HG02623 (cell line): ENCODE results near the gene WWOX.

Experiments
- ATAC-seq: cut with Tn5 transposase; IDR thresholded peaks from one replicate; pipeline ENCODE4 v1.9.1; 2021; ENCODE audit warnings: moderate library complexity; ENCODE audit not compliant: unreplicated experiment

Gene WWOX

DNA sequence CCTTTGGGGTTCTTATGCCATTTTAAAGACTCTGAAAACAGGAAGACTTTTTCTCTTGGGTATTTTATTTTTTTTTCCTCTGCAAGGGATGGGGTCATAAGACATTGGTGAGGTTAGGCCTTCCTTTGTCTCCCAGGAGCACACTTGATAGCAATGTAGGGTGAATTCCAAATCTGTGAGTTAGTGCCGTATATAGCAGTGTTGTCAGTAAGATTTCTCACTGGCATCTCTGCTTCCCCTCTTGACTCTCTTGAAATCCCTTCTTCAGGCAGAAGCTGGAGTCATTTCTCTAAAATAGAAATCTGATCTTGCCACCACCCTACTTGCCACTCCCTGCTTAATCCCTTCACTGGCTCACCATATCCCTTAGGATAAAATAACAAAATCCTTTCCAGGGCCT, 529.7 kb downstream of the WWOX start:
- ATAC-seq = no peak

DNA sequence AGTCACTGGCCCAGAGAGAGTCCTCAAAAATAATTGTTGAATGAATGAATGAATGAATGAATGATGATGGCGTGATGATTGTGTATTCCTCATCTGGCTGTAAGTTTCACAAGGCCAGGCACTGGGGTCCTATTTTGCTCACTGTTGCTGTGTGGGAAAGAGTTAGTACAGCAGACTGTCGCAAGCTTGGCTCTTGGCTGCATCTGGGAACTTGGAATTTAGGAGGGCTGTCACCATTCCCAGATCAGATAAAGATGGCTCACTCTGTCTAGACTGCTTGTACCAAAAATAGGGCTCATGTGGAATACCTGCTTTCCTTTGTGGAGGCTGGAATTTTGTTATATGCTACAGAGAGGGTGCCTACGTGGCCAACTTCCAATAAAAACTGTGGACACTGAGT, 530.6 kb downstream of the WWOX start:
- no peak for ATAC-seq

DNA sequence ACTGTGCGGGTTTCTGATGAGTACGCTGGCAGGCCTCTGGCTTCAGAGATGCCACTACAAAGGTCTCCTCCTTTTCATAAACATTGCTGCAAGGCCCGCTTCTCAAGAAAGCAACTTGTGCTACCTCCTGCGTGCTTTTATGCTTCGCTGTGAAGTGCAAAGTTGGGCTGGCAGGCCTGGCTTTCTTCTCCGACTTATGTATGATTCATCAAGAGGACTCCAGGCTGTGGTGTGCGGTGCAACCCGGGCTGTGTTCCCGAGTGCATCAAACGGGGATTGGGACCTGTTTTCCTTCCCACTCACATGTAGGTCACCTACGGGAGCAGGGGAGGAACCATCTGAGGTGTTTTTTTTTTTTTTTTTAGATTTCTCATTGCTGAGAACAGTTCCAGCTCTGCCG, 534.1 kb downstream of the WWOX start:
- ATAC-seq = no peak

DNA sequence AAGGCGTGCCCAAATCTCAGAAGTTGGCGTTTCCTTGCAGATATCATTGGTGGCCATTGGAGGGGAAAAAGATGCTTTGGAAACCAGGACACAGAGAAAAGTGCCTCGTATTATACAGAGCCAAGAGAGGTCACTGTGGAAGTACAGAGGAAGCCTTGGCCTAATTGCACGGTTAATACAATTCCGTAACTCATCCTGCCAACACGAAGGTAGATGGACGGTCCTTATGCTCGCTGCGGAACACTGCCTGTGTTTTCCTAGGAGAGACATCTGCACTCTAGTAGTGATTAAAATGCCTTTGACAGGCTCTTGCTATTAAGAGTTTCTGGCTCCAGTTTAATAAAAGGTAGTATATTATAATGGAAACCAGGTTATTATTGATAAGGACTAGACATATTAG, 536.4 kb downstream of the WWOX start:
- ATAC-seq = no peak

DNA sequence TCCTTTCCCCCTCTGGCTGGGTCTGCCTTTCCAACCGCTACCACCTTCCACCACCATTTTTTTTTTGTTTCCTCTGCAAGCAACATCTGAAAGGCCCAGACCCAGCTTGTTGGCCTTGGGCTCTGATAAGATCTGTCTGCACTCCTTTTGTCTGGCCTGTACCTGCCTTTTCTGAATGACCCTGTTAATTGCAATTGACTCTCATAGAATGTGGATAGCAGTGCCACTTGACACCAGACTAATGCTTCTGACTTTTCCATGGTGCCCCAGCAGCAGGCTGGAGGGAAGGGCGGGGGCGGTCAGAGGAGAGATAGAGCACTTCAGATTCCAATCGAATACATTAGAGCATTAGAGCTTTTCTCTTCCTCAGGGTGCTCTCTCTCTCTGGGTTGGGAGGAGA, 538.9 kb downstream of the WWOX start:
- ATAC-seq = no peak

DNA sequence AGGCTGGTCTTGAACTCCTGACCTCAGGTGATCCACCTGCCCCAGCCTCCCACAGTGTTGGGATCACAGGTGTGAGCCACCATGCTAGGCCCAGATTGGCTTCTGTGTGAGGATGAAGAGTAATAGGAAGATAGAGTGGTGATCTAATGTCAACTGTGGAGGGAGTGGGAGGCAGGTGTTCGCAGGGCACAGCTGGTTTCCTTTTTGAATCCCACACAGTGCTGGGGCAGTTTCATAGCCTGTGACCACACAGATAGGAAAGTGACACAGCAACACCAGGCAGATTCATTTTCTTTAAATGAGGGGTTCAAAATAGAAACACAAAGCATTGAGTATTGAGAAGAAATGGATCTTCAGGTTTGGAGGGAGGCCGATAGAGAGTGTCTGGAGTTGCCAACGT, 540.3 kb downstream of the WWOX start:
- no peak for ATAC-seq

DNA sequence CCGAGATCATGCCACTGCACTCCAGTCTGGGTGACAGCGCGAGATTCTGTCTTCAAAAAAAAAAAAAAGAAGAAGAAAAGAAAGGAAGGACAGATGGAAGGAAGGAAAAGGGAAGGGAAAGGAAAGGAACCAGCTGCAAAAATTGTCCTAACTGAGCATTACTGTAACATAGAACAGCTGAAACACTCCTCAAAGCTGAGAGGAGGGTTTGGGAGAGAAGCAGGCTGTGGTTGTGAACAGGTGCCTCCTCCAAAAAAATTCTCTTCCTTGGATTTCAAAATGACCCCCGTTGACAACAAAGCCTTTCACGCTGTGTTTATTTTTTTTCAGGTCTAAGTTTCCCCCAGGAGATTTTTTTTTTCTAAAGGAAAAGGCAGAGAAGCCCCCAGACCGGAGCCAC, 541.4 kb downstream of the WWOX start:
- no peak for ATAC-seq

DNA sequence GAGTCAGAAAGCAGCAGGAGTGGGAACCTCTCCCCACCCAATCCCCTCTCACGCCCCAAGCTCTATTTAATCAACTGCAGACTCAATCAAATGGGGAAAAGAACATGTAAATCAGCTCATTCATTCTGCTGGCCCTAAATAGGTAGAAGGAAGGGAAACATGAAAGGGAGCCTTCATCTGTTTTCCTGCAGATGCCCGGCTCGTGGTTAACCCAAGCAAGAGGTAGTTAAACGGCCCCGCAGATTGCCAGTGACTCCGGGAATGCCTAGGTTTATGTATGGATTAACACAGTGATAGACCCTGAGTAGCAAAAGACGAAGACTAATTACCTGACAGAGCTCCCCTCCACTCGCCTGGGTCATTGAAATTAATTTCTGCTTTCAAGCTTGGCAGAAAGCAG, 542.0 kb downstream of the WWOX start:
- ATAC-seq = no peak

DNA sequence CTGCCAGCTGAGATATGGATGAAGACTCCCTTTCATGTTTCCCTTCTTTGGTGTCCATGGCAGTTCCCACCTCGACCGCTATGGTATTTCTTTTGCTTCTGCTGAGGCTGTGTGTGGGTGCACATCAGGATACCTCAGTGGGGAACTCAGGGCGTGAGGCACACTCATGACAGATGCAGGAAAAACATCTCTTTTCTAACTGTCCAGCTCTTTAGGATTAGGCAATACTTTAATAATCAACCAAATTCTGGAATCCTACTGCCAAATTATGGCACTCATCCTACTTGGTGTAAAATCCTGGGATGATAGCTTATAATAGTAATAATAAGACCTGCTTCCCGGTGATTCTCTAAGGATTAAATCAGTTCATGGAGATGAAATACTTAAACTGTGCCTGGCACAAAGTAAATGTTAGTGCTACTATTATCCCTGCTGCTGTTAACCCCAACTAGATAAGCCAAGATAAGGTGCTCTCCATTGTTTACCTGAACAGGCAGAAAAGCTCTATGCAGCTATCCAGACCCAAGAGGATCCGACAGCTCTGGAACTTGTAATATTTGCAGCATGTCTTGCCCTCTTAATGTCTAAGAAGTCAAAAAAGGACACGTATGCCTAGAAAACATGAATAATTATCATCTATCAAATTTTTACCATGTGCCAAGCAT, 543.3 kb downstream of the WWOX start:
- ATAC-seq = no peak

DNA sequence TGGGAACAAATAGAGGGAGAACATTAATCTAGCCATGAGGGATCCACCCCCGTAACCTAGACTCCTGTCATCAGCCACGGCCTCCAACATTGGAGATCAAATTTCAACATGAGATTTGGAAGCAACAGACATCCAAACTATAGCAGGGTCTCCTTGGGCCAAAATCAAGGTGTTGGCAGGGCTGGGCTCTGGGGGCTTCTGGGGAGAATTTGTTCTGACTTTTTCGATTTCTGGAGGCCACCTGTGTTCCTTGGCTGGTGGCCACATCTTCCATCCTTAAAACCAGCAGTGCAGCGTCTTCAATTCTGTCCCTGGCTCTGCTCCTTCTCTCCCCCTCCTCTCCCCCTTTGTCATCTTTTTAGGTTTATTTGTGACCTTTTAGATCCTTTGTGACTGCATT, 546.2 kb downstream of the WWOX start:
- ATAC-seq = no peak

DNA sequence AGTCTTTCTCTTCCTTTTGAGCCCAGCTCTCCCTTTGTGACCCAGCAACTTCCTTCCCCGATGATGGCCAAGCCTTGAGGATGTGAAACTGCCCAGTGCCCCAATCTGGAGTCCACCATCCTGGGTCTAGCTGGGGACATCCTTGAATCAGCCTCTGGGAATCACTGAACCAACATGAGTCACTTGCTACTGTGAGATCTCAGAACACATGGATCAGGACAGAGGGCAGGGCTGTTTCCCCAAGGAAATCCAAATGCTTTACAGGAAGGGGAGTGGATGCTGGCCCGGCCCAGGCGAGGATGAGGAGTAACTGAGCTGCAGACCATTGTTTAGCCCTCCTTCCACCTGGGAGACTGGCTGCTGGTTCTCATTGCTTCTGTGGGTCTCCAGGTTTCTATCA, 547.6 kb downstream of the WWOX start:
- no peak for ATAC-seq

DNA sequence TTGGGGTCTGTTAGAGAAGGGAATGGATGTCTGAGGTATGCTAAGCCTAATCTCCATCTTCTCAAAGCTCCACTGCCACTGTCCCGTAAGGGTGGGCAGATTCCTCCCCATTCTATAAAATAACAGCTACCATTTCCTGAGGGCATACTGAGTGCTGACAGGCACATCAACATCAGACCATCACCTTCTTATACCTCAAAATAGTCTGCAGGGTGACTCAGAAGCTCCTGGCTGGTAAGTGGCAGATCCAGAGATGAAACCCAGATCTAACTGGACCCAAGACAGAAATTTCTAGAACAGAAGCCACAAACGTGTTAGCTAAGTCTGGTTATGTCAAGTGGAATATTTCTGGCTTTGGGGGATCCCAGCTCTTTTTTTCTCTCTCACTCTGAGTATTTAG, 548.0 kb downstream of the WWOX start:
- no peak for ATAC-seq

DNA sequence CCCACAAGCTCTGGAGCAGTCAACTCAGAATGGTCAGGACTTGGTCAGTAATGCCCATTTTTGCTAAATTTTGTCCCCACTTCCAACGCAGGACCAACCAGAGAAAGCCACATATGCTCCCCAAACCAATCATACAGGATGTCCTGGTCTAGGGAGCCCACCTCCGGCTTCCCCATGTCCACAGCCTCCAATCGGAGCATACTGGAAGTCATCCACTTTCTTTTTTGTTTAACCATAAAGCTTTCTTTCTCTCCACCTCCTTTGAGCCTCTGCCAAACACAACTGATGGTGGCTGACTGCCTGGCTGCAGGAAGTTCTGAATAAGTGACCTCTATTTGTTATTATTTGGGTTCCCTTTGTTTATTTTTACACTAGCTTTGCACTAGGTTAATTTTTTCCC, 549.1 kb downstream of the WWOX start:
- ATAC-seq = no peak

DNA sequence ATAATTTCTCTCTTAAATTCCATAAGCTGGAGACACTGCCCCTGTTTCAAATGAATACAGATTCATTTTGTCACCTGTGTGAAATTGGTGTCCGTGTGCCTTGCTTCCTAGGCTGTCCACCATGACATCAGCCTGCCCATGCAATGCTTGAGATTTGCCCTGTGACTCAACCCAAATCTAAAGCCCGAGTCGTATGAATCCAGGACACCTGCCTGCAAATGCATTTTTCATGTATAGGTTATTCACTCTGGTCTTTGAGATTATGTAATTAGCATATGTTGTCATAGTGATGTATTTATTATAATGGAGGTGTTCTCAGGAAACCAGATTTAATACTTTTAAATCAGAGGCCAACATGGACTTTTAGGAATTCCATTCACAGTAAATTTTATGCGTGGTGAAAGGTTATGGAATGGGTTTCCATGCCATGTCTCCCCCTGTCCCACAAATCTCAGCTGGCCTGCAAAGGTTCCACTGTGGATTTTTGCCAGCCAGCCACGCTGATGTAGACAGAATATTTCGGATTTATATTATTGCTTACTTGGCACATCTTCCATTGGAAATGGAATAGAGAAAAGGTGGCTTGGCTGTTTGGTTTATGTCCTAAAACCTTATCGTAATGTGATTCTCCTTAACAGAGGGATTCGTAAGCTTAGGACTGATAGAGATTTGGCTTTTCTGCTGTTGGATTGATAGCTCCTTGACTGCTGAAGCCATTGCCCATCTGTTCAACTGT, 551.1 kb downstream of the WWOX start:
- no peak for ATAC-seq

DNA sequence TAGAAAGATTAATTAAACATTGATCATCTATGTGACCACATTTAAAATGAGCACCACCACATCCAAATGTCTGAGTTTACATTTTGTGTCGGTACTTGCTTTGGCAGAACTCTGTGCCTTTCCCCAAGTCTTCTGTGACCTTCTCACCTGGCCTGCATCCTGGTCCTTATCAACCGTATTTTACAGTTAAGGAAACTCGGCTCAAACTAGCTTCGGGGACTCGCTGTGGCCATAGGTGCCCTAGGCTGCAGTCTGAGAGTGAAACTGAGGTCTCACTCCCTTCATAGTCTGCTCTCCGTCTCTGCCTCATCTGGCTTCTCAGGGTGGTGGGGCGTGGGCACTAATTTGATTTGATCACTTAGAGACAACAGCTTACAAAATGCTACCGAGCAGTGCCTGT, 555.5 kb downstream of the WWOX start:
- ATAC-seq = no peak

DNA sequence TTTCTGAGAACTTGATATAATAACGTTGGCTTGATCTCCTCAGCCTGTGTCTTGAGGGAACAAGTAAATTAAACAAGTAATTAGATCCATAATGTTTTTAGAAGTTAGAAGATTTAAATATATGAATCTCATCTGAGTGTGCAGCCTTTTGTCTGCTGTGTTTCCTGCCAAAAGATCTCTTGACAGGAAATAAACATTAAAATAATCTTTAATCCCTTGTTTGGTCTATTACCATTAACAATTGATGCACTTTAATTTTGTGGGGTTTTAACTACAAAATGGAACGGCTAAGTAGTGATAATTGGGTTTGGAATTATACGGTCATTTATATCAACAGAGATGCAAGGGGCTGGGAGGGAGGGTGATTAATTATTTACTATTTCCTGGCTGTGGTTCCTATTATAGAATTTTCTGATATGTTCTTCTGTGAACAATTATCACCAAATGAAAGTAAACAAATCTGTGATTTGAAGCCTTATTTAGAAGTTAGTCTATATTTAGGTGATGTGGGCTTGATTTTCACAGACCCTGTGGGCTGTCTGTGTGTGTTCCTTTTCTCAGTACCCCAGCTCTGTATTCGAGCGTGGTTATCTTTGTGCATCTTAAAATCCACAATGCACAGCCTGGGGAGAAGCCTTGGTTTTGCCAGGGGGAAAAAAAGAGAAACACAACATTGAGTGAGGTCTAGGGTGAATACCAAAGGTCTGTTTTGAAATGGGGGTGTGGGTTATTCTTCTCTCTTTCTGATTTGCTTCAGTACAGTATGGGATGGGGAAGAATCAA, 556.1 kb downstream of the WWOX start:
- no peak for ATAC-seq

DNA sequence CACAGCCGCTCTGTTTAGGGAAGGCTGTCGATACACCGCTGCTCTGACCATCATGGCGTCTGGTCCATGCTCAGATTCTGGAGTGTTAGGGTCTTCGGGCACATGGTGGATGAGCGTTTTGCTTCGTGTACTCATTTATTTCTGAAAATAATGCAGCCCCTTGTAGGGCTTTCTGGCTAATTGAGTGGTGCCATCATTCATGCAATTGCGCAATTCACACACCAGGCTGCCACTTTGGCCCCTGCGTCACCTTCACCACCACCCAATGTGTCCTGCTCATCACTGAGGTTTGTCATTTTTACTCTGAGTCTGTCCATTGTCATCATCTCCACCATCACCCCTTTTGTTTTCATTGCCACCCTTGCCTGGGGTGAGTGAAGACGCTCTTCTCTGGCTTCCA, 557.4 kb downstream of the WWOX start:
- ATAC-seq = no peak

DNA sequence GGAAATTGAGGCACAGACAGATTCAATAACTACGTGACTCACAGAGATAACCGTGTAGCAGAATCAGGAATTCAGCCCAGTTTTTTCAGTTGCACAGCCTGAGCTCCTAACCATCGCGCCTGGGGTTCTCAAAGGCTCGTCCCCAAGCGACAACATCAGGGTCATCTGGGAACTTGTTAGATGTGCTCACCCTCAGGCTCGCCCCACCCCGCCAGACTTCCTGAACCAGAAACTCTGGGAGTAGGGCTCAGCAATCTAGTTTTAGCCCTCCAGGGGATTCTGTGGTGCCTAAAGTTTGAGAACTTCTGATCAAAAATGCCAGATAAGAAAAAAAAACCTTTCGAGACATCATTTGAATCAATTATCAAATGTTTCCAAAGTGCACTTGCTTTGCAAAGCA, 559.8 kb downstream of the WWOX start:
- ATAC-seq = no peak

DNA sequence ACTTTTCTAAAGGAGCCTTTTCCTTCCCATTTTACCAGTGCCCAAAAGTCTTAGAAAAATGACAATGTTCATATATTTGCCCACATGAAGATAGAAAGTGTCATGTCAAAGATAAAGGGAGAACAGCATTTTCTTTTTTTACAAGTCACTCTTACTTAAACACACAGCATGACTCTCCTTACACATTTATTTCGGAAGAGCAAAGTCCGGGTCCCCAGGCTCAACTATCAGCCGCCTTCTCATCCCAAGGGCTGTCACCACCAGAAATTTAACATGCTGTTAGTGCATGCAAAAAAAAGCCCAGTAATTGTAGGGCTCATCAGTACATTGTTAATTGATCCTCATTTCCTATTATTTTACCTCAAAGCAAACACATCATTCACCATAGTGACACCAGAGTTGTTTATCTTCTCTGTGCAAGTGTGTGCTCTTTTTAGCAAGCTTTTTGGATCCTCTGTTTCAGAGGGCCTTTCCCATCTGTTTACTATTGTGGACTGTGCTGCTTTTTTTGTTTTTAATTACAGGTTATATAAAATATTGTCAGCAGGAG, 560.3 kb downstream of the WWOX start:
- no peak for ATAC-seq

DNA sequence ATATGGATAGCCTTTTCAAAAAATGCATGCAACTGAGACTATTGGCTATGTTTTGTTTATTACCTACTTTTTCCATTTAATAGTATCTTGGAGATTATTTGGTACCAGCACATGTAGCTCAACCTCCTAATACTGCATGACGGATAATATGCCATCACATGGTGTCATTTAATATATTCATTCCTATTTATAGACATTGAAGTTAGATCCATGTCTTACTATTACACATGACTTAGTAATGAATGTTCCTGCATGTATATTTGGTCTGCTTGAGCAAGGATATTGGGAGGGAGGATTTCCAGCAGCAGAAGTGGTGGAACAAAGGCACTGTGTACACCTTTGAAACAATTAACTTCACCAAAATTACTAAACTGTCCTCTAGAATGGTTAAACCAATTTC, 561.3 kb downstream of the WWOX start:
- ATAC-seq = no peak

DNA sequence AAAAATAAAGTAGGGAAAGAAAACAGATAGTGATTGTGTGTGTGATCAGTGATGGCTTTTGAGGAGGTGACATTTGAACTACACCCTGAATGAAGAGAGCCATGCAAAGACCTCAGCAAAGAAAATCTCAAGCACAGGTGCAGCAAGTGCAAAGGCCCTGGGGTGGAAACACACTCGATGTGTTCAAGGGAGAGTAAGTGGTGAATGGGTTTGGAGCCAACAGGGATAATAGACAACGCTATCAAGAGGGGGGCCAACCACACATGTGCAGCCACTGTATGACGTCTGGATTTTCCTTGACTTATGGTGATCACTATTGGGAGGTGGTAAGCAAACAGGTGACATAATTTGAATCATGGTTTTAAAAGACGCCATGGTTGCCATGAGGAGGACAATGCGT, 564.2 kb downstream of the WWOX start:
- ATAC-seq = no peak
